ENCODE data around the gene LMTK2.
"Not testable (repeated sequence)": the region's sequence is repeated elsewhere in the genome, so short reads cannot be mapped to it uniquely, and the experiment has no call there.

LMTK2 gene

DNA sequence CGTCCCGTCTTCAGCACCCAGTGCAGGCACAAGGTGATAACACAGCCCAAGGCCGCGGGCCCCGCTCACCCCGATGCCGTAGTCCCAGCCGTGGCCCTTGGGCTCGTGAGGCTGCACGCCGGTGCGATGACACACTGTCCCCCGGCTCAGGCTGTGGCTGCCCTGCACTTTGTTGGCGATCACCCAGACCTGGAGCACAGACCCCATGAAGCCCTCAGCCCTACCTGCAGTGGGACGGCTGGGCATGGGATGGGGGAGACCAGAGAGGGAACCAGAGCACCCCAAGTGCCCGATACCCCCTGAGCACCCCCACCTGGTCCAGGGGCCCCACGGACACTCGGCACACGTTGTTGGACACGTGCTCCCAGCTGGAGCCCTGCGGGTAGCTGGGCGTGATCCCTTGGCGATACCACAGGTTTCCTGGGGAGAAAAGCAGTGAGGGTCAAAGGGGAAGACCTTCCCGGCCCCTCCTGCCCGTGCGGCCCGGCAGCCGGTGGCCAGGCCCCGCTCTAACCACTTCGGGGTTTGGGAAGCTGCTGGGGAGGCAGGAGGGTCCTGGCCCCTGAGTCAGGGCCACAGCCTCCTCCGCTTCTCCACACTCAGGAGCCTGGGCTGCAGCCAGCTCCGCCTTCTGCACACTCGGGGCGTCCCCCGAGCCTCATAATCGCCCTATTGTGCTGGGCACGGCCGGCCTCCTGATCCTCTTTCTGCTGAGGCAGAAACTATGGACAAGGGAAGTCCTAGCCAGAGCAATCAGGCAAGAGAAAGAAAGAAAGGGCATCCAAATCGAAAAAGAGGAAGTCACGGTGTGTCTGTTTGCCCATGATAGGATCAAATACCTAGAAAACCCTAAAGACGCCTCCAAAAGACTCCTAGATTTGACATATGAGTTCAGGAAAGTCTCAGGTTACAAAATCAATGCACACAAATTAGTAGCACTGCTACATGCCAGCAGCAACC lies 111.2 kb downstream of the LMTK2 start:
- H3K4me3 ChIP-seq (ENCODE audit: low read depth, low read length) = no peak overlapping the region
- TF ChIP-seq CTCF (IDR thresholded peaks at IDR 0.05; ENCODE audit: low read depth, low read length) = no peak
- no peak for DNase-seq (ENCODE audit: low read depth, low spot score)
- in situ Hi-C loops (cut with HindIII; ENCODE audit: low sequenced_read_pairs) = no loop called here

GRCh38 chr7:98219382-98219781 lies 112.7 kb downstream of the LMTK2 start:
- H3K4me3 ChIP-seq (ENCODE audit: low read depth, low read length); in situ Hi-C loops (cut with HindIII; ENCODE audit: low sequenced_read_pairs); DNase-seq (ENCODE audit: low read depth, low spot score): not testable (repeated sequence)

DNA sequence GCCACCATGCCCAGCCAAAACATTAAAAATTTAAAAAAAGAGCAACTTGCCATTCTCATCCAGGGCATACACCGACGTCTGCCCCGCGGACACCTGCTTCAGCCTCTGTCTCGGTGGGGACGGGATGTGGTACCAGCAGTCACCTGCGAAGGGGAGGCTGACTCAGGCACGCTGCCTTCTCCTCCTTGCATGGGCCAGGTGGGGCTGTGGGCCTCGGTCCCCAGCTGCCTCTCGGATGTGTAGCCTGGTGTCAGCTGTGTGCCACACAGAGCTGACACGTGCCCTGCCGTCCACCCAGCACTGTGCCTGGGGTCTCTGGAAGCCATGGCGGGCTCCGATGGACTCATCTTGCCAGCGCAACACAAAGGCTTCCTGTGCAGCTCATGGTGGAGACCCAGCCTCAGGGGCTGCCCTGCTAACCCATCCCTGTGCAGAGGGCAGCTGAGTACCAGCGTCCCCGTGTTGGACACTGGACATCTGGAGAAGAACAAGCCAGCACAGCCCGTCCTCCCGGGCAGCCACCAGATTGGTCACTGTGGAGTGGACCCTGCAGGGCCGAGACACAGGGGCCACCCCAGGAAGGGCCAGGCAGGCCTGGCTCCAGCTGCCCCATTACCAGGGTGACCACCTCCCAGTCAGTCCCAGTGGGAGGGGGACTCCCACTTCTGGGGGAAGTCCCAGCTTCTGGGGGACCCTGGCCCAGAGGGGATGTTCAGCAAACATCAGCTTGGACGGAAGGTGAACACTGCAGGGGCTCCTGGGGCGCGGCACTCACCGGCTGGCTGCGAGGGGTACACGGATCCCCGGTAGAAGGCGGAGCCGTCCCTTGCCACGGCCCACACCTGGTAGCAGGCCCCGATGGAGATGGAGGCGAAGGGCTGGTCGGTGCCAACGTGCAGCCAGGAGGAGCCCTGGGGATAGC lies 115.2 kb downstream of the LMTK2 start:
- no peak overlapping the region for H3K4me3 ChIP-seq (ENCODE audit: low read depth, low read length)
- TF ChIP-seq CTCF (IDR thresholded peaks at IDR 0.05; ENCODE audit: low read depth, low read length) = no peak
- no peak for DNase-seq (ENCODE audit: low read depth, low spot score)
- in situ Hi-C loops (cut with HindIII; ENCODE audit: low sequenced_read_pairs) = no loop called here

DNA sequence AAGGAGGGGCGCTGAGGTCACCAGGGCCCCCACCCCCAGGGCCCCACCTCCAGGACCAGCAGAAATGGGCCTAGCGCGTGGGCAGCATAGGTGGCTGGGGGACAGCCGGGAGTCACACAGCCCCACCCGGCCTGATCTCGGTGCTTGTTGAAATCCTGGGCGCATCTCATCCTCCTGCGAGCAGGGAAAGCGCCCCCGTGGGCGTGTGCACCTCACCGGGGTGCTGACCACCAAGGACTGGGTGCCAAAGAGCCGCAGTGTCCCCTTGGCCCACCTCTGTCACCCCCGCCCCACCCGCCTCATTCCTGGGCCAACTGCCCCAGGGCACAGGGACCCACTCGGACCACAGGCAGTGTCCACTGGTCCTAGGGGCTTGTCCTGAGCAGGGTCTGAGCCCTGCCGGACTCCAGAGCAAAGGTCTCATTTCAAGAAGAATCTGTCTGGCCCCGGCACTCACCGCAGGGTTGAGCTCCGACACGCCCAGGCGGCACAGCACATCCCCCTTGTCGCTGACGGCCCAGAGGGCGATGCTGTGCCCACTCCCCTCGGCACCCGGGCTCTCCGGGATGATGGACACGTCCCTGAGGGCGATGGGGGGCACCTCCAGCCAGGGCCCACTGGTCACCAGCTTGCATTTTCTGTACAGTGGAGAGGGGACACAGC lies 116.0 kb downstream of the LMTK2 start:
- no peak for TF ChIP-seq CTCF (IDR thresholded peaks at IDR 0.05; ENCODE audit: low read depth, low read length)
- in situ Hi-C loops (cut with HindIII; ENCODE audit: low sequenced_read_pairs) = no loop called here
- no peak for DNase-seq (ENCODE audit: low read depth, low spot score)
- H3K4me3 ChIP-seq (ENCODE audit: low read depth, low read length) = no peak overlapping the region

DNA sequence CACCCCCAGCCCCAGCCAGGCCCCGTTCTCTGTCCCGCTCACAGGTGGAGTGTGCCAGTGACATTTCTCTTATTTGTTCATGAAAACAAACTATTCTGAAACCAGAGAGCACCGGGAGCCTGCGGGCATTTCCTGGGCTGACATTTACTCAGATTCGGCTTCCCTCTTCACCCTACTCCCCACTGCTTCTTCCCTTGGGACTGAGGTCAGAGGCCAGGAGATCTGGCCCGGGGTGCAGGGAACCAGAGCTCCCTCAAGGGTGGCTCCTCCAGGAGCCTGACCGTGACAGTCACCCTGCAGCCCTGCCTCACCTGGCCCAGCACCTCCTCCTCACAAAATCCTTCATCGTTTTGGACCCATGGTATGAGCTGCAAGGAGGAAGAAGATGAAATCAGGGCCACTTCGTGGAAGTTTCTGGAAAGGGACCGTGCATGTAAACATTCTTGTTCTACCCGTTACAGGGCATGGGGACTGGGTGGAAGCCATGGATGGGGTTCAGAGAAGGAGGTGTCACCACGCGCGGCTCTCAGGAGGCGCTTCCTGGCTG lies 116.8 kb downstream of the LMTK2 start:
- TF ChIP-seq CTCF (IDR thresholded peaks at IDR 0.05; ENCODE audit: low read depth, low read length) = no peak

GRCh38 chr7:98223898-98224700 lies 117.4 kb downstream of the LMTK2 start:
- no peak for TF ChIP-seq CTCF (IDR thresholded peaks at IDR 0.05; ENCODE audit: low read depth, low read length)
- in situ Hi-C loops (cut with HindIII; ENCODE audit: low sequenced_read_pairs) = no loop called here
- no peak overlapping the region for H3K4me3 ChIP-seq (ENCODE audit: low read depth, low read length)
- no peak for DNase-seq (ENCODE audit: low read depth, low spot score)

More for the DNA sequence above, 116.8 kb downstream of the LMTK2 start:
- no peak for DNase-seq (ENCODE audit: low read depth, low spot score)
- H3K4me3 ChIP-seq (ENCODE audit: low read depth, low read length) = no peak overlapping the region
- in situ Hi-C loops (cut with HindIII; ENCODE audit: low sequenced_read_pairs) = no loop called here
